ENCODE data around the gene ELMO1.

GRCh38 chr7:36957620-36958019, 491.0 kb downstream of the ELMO1 start:
- TF ChIP-seq CTCF (IDR thresholded peaks at IDR 0.05) (no peak), POLR2A (IDR thresholded peaks at IDR 0.05) (no peak)

Data from lower leg skin (tissue), 3 donors.